Measurements from ENCODE around the gene ANKRD13C.
"Not testable (repeated sequence)": the region's sequence is repeated elsewhere in the genome, so short reads cannot be mapped to it uniquely, and the experiment has no call there.

ANKRD13C gene

DNA sequence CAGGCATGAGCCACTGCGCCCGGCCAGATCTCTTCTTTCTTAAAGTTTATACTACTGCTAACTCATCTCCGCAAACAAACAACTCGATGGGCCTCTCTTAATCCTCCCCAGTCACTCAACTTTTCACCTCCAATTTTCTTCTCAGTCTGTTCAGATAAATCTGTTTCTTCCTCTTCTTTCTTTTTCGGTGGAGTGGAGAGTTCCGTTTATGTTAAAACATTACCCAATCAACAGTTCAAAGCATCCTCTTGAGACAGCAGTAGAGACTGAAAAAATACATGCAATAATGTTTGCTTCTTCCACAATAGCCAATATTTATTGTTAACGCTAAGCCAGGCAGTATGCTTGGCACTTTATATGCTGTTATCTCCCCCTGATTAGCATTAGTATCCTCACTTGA, 1.4 kb upstream of the ANKRD13C start:
- no peak for DNase-seq

DNA sequence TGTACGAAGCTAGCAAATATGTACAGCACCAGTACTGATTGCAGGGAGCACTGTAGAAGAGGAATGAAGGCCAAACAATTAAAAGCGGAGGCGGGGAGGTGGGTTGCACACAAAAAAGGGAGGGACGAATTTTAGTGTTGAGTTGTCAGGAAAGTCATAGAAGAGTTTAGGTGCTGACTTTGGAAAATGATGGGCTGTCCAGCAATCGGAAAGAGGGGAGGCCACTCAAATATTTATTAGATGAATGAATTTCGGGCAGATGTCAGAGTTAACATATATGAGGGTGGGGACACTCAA, 537 bp upstream of the ANKRD13C start:
- no peak for DNase-seq

DNA sequence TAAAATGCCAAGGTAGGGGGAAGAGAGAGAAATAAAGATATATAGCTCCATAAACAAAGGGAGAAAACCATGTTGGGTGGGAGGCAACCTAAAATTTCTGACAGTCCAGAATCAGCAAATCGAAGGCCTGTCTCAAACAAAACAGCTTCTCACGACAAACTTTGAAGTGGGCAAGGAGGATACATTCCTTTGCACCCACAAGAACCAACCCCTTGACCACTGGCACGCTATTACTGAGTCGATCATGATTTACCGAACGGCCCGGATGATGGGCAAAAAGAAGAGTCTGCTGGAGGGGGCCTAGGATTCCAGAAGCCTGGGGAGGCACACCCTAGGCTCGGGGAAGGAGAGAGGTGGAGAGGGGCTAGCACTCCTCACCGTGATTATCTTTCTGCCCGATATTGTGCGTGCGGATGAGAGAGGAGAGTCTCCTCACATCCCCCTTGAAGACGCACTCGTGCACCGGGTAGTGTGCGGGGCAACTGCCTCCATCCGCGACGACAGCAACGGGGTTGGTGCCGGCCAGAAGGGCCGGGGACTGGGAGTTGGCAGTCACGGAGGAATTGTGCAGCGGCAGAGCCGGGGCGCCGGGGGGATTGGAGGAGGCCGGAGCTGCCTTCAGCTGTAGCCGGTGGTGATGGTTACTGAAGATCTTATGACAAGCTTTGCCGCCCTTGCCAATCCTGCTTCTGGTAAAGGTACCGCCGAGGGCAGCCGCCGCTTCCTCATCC, 756 bp downstream of the ANKRD13C start:
- no peak for DNase-seq

DNA sequence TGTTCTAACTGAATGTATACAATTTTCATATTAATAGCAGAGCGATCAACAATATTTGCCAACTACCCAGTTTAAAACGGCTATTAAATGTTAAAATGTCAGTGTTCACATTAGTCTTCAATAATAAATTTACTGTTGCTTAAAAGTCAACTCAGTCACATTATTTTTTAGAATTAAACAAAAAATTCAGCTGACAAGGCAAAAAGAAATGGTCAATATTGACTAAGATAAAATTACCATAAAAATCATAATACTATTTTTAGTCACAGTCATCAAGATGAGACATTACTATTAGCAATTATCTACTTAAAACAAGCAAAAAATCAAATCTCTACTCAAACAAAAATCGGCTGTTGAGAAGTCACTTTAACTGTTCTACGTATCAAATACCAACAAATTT, 1.5 kb downstream of the ANKRD13C start:
- no peak for DNase-seq

DNA sequence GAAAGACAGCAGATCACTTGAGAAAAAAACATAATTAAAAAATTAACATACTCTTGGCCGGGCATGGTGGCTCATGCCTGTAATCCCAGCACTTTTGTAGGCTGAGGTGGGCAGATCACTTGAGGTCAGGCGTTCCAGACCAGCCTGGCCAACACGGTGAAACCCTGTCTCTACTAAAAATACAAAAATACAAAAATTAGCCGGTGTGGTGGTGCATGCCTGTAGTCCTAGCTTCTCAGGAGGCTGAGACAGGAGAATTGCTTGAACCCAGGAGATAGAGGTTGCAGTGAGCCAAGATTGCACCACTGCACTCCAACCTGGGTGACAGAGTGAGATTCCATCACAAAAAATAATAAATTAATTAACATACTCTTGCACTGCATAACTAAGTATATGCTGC, 4.7 kb downstream of the ANKRD13C start:
- not testable (repeated sequence) for DNase-seq

DNA sequence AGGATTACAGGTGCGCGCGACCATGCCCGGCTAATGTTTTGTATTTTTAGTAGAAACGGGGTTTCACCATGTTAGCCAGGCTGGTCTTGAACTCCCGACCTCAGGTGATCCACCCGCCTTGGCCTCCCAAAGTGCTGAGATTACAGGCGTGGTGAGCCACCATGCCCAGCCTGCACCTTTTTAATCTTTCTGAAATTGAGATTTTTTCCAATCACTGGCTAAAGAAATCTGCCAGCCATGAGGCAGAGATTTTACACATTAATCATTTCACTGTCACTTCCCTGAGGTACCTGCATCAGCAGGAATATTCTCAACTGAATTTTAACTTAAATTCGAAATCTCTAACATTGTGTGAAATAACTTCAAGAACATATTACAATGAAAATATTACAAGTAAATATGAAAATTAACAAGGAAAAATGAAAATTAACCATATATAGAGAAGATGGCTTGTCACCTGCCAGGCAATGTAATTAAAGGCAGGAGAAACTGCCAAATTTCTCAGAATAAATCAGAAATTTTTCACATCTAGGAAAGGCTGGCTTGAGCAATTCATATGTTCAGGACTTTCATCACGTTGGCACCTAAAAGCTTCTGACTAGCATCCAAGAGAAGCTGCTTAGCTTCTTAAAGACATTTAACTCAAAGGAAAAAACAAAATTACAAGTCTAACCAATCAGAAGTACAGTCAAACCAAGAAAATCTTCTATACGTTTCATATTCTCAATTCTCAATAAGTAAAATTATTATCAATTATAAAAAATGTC, 5.9 kb downstream of the ANKRD13C start:
- DNase-seq, result no peak

DNA sequence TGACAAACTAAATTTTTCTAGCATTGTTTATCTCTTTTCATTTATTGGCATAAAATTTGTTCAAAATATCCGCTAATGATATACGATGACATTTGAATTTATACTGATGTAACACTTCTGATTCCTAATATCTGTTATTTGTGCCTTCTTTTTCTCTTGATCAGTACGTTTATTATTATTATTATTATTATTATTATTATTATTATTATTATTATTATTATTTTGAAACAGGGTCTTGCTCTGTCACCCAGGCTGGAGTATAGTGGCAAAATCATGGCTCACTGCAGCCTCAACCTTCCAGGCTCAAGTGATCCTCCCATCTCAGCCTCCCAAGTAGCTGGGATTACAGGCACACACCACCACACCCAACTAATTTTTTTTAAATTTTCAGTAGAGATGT, 14.9 kb downstream of the ANKRD13C start:
- DNase-seq, result not testable (repeated sequence)

DNA sequence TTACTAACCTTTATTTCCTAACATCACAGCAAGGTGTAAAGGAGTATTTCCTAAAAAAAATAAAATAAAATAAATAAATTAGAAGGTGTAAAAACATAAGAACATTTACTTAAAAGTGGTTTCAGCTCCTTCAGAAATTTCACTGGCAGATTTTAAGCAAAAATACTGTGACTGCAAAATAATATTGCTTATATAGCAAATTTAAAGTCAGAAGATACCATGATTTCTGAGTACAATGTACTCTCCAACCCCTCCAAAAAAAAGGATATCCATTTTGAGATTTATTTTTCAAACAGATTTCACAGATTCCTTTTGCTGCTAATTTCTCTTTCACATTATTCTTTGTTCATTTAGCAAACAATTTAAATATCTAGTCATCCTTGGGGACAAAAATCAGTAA, 18.5 kb downstream of the ANKRD13C start:
- no peak for DNase-seq

DNA sequence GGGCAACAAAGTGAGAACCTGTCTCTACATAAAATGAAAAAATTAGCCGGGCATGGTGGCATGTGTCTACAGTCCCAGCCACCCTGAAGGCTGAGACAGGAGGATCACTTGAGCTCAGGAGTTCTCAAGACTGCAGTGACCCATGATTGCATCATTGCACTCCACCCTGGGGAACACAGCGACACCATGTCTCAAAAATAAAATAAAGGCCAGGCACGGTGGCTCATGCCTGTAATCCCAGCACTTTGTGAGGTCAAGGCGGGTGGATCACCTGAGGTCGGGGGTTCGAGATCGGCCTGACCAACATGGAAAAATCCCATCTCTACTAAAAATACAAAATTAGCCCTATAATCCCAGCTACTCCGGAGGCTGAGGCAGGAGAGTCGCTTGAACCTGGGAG, 20.1 kb downstream of the ANKRD13C start:
- DNase-seq, result no peak

DNA sequence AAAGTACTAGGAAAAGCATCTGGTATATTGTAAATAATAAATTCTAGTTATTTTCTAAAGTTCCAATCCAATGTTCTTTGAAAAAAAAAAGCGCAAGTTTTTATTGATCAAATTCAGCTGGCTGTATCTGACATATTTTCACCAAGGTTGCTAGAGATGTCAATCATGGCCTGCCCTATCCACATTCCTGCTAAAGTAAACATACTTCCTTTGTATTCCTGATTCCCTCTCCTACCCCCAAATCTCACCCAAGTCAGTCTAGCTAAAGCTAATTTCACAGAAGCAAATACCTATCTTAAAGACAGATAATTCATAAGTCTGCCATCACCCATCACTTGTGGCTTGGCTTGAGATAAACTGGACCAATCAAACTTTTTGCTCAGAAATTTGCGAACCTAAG, 21.3 kb downstream of the ANKRD13C start:
- DNase-seq, result no peak

DNA sequence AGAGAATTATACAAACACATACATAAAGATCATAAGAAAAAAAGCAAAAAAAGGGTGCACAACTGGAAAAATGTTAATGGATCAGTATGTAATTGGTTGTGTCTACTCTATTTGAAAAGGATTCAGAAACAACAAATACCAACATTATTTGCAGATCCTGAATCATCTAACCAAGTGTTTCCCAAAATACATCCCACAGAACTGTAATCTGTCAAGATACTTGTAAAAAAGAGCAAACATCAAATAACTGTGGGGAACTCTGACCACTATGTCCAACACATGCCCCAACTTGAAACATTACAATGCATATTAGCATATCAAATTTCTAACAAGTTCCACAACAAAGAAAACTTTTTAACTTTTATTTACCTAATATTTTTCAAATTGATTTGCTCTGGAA, 22.6 kb downstream of the ANKRD13C start:
- no peak for DNase-seq

DNA sequence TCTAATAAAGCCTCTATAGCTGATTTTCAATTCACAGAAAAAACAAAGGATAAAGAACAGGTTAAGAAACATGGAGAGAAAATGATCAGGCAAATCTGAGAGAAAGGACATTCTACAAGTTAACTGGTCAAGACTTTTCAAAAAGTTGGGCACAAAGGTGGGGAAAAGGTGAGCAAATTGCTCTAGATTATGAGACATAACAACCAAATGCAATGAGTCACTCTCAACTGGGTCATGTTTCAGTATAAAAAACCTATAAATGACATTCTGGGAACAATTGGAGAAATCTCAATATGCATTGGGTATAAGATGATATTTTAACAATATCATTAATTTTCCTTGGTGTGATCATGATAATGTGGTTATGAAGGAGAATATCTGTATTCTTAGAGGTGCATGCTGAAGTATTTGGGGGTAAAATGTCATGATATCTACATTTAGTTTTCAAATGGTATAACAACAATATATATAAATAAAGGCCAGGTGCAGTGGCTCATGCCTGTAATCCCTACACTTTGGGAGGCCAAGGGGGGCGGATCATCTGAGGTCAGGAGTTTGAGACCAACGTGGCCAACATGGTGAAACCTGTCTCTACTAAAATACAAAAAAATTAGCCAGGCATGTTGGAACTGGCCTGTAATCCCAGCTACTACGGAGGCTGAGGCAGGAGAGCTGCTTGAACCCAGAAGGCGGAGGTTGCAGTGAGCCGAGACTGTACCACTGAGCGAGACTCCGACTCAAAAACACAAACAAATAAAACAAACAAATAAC, 27.0 kb downstream of the ANKRD13C start:
- no peak for DNase-seq

DNA sequence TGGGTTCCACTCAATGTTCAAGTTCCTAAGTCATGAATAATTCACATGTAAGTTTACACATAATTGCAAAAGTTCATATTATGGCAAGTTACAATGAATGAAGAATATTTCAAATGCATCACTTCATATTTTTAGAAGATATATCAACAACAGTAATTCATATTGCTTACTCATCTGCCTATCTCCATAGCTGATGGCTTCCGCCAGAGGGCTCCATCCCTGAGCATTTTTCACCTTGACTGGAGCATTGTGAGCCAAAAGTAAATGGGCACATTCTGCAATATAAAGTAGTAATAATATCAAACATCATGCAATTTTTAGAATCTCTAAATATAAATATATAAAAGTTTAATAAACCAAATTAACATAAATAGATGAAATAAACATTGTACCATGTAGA, 29.8 kb downstream of the ANKRD13C start:
- DNase-seq, result no peak

DNA sequence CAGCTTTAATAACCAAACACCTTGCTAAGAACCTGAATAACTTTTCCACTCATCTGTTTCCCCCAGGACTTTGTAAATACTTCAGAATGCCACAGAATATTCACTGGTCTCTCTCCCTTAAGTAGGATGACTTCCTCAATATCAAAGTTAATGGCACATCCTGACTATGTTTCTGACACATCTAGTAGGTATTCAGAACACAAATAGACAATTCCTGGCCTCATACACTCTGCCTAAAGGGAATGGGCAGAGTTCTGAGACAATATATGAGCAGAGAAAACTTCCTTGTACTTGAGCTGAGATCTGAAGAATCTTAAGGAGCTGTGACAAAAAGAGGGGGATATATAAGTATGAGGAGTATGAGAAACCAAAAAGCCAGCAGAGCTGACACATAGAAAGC, 34.8 kb downstream of the ANKRD13C start:
- no peak for DNase-seq

DNA sequence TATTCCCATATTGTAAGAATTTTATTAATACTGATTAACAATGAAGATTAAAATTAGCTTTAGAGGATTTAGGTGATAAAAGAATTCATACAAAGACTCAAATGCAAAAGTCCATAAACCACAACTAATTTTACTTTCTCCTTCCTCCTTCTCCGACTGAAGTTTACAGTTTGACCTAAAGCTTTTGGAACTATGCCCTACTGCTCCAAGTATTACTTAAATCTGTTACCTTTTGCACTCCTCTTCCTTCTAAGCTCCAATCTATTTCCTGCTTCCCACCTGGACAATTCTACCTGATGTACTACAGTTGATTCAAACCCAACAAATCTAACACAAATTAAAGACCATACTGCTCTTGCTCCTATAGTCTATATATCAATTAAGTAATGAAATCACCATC, 36.3 kb downstream of the ANKRD13C start:
- no peak for DNase-seq

DNA sequence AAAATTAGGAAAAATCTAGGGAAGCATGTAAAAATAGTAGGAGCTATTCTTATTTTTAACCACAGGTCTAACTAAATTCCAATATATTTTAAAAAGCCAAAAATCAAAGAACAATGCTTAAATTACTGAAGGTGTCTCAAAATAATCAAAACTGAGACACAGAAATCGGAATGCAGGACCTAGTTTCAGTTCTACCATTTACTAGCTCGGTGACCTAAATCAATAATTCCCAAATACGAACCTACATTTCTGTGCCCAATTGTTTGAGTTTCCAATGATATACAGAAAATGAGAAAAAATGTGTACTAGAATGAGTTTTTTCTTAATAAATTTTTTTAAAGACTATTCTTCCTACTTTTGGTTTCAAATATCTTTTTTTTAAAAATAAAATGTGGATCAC, 37.4 kb downstream of the ANKRD13C start:
- no peak for DNase-seq

DNA sequence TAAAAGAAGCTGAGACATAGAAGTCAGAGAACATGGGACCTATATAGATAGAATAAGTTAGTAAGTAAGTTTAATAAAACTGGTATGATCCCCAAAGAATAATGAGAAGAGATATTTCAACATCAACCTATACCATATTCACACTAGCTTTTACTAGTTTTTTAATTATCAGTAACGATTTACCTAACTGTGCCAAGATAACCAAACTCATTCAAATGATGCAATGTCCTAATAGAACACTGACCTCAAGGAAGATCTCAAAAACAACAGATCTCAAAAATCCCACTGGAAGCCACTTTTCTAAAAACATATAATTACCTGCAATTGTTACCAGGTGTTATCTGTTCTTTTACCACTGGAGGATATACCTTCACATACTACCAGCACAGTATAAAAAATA, 38.7 kb downstream of the ANKRD13C start:
- DNase-seq, result no peak

DNA sequence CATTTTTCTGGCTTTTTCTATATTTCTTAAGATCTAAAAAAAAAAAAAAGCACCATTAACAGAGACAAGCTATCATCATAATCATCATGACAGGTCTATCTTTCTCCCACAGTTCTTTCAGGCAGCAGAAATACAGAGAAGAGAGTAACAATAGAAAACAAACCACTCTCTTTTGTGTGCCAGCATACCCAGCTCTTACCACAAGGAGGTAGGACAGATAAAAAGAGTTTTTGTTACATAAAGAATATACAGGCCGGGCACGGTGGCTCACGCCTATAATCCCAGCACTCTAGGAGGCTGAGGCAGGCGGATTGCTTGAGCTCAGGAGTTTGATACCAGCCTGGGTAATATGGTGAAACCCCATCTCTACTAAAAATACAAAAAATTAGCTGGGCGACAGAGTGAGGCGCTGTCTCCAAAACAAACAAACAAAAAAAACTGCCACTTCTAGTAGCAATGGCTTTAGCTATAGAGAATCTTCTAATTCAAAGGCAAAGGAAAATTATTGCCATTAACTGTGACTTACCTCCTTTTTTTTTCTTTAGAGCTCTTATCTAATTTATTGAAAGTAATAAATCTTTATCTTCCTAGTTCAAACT, 39.7 kb downstream of the ANKRD13C start:
- no peak for DNase-seq

DNA sequence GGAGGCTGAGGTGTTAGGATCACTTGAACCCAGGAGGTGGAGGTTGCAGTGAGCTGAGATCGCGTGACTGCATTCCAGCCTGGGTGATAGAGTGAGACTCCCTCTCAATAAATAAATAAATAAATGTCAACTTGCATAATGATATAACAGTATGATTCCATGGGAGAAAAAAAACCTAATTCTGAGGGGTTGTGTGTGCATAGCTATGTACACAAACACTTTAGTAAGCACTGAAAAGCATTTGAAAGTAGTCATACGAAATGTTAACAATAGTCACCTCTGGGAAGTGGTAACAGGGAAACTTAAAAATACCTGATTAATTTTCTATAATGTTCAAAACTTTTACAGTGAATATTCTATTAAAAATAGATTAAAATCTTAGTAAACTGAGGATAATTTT, 43.2 kb downstream of the ANKRD13C start:
- DNase-seq, result no peak

DNA sequence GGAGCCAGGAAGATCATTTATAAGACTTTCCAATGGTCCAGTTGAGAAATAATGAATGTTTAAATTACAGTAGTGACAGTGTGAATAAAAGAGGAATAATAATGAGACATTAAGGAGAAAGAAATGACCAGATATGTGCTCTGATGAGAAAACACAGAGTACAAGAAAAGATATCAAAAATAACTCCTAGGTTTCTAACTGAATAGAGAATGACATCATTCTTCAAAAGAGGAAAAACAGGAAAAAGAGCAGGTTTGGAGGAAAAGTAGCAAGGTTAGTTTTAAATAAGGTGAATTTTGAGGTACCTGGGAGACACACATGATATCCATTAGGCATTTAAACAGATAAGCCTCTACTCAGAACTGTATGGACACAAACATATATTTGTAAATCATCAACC, 55.0 kb downstream of the ANKRD13C start:
- DNase-seq, result no peak

DNA sequence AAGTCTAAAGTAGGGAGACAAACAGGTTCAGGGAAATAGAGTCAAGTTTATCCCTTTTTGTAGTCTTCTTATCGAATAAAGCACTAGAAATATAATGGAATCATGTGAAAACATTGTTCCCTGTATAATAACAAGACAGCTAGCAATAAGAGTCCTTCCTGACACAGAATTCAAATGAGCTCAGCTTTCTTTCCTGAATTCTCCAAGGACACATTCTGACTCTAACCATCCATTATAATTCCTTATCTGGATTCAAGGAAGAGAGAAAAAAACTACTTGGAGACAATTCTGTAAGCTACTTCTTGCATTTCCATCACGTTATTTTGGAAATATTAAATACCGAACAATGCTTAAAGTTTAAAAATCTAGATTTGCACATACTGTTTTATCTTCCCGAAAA, 58.8 kb downstream of the ANKRD13C start:
- DNase-seq, result no peak

DNA sequence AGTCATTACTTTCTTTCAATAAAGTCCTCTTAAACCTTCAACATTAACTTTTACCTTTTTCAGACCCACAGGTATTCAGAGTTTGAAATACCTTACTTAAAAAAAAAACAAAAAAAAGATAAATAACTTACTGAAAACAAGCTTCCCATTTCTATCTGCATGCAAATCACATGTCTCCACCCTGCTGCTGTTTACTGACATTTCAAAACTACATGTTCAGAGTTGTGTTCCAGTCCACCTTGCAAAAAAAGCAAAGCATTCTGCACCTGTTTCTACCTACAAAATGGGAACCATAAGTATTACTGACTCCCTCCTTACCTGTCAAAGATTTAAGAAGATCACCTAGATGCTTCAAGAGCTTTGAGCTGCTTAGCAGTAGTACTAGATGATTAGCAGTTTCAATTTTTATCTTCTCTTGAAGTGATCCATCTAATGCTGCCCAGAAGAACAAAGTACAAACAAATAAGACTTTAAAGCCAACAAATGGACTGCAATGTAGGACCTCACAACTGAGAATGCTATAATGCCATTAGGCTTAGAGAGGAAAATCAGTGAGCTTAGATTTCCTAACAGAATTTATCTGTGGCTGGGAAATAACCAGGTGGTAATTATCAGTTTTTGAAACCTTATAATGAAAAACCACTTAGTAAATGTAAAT, 61.2 kb downstream of the ANKRD13C start:
- no peak for DNase-seq

DNA sequence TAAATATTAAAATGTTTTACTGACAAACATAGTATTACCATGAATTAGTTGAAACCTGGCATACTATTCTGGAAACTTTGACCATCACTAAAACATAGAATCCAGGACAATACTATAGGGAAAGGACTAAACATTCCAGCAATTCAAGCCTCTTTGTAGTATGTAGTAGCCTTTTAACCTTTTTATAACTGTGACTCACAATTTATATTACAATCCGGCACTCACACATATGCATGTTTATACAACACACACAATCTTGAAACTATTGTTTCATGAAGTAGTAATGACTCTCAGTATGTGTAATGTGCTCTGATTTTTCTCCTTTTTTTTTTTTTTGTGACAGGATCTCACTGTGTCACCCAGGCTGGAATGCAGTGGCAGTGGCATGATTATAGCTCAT, 64.3 kb downstream of the ANKRD13C start:
- DNase-seq, result no peak
